Medulla oblongata (tissue), 1 donor: Measurements from ENCODE around the gene B3GLCT.
"Not testable (repeated sequence)": the region's sequence is repeated elsewhere in the genome, so short reads cannot be mapped to it uniquely, and the experiment has no call there.

Source experiments
- DNase-seq: peaks from one replicate; pipeline ENCODE4 v3.0.0-alpha.2; 2015; ENCODE audit errors: extremely low spot score

The B3GLCT gene

DNA sequence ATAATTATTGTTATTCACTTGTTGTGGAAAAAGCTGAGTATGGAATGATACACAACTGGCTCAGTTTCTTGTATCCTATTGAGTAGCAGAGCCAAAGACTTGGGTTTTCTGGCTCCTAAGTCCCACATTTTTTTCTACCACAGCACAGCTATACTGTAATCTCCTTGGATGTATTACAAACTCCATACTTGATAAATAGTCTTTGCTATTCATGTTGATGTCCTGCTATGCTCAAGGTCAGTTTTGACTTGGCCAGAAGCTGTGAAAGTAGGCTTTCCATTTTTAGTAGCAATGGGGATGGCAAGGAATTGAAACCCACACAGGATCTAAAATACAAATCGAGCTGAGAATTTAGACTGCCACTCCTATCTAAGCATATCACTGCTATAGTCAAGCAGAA, 79.1 kb downstream of the B3GLCT start:
- DNase-seq, result no peak

DNA sequence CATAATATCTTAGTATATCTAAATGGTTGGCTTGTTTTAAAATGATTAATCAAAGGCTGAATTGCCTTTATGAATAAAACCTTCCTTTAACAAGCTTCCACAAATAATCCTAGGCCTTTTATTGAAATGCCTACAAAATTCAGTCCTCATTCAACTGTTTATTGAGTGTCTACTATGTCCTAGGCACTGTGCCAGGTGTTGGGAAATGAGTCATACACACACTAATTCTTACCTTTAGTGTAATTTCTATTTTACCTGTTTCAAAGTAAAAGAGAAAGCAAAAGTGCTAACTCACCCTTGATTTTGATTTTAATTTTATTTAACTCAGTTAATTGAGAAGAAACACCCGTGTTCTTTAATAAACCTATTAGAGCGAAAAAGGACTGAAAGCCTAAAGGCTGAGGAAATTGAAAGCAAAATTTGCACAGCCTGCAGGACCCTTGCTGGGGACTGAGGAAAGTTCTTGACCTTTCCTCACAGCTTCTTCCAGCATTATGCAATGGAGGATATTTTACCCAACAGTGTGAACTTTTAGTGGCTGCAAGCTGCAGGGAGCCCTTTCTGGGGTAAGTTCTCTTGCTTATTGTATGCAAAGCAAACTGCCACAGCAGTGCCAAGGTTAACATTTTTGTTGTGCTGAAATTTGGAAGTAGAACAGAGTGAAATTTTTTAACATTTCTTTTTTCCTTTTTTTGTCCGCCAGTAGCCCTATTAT, 83.1 kb downstream of the B3GLCT start:
- no peak for DNase-seq

DNA sequence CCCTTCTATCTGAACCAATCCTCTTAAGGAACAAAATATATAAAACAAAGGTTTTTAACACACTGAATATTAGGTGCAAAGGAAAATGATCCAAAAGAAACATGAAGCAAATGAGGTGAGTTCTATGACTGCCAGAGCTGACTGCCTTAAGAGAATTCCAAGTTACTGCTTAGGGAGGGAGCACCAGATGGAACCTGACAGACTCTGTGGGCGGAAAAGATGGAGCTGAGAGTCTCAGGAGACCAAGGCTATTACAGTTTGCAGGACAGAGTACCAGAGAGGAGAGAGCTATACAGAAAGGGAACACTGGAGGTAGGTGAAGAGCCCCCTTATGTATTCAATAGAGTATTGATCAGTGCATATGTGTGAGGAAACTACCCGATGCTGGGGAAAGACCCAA, 87.2 kb downstream of the B3GLCT start:
- no peak for DNase-seq

DNA sequence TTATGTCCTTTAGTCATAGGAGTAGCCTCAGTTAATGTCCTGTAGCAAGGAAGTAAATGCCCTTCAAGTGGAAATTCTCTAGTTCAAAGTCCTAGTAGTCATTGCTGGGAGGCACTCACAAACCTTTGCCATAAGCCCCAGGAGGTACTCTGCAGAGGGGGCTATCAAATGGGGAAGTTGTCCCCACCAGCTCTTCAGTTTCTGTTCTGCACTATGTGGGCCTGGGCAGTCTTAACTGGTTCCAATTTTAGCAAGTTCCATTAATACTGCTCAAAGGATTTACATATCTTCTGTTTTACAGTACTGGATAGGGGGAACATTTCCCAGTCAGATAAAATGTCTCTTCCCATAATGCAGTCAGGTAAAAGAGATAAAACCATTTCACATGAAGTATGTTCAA, 101.3 kb downstream of the B3GLCT start:
- DNase-seq, result no peak

DNA sequence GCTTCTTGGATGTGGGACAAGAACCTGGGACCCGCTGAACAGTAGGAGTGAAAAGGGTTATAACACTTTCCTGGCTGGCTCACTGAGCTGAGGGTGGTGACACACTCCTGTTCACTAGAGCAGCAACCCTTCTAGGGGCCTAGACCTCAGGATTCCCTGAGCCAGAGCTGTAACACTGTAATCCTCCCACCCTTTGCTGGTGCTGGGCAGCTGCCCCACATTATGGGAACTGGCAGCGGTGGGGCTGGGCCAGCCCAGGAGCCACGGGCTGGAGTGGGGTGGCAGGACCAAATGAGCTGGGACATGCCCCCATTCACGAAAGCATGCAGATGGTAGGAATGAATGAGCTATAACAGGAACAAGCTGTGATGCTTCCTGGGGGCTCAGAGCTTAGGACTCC, 110.6 kb downstream of the B3GLCT start:
- DNase-seq, result no peak

DNA sequence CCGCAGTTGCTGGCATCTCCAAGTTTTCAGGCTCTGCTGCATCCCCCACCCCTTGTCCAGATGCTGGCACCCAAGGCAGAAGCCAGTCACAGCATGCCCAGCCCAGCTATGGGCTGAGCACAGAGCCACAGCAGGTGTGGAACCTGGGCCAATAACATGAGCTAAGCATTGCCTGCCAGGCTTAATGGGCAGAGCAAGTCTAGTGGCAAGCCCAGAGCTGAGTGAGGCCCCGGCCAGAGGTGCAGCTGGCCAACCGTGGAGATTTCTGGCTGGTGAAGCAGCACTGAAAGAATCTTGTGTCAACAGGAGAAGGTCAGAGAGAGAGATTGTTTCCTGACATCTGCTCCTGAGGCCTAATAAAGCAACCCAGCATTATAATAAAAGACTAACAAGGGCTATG, 111.0 kb downstream of the B3GLCT start:
- no peak for DNase-seq

DNA sequence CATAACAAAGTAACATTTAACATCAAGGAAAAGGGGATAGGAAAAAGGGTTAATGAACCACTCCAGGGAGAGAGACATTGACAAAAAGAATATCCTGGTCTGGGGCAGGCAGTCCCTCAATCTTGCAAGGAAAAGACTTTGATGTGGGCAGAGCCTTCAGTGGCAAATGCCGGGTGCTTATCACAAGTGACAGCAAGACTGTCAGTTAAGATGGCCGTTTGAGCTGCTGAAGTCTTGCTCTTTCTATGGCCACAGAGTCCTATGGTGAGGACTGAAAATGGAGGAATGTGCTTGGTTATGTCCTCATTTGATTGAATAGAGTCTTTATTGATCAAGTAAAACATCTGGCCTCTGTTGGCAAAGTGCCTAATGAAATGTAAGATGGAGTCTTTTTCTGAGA, 112.1 kb downstream of the B3GLCT start:
- DNase-seq, result no peak

DNA sequence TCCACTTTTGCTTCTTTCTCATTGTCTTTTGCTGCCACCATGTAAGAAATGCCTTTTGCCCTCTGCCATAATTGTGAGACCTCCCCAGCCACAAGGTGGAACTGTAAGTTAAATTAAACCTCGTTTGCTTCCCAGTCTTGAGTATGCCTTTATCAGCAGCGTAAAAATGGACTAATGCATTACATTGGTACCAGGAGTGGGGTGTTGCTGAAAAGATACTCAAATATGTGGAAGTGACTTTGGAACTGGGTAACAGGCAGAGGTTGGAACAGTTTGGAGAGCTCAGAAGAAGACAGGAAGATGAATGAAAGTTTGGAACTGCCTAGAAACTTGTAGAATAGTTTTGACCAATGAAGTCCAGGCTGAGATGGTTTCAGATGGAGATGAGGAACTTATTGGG, 115.2 kb downstream of the B3GLCT start:
- no peak for DNase-seq

DNA sequence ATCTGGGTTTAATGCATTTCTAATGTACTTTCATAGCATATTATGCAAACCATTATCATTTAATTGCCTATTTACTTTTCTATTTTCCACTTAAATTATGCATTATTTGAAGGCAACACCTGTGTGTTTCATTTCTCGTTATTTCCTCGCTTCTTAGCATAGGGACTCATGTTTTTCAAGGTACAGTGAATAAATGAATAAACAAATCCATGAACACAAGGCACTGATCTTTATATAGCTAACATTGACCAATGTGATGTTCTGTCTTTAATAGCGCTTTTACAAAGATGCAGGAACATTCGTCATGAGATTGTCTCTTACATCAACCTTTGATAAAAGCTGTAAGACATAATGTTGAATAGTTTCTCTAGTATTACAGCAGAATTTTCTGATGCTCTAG, 121.2 kb downstream of the B3GLCT start:
- no peak for DNase-seq

DNA sequence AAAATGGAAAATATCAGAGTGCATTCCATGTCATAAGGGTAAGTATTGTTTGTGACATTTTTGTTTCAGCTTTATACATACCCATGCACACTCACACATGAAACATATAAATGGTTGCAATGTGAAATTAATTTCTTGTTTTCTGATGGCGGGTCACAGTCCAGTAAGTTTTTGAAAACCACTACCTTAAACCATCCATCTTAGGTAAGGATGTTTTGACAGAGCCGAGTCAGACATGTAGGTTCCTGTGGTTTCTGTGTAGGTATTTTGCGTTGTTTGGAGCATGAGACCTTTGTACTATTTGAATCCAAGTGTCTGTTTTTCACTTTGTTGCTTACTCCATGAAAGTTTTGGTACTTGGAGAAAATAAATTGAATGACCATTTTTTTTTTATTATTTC, 121.7 kb downstream of the B3GLCT start:
- DNase-seq, result no peak

DNA sequence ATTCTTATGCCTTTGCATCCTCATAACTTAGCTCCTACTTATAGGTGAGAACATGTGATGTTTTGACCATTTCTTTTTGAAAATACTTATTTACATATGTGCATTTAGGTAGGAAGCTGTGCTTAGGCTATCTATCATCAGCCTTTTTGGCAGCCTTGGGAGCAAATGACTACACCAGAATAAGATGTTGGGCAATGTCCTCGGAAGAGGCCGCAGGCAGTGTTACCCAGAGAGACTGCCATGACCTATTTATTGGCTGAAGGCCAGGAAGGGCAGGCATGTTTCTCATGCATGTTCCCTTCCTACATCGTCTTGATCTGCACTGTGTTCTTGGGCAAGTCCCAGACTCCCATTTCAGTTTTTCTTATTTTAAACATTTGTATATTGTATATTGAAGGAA, 122.3 kb downstream of the B3GLCT start:
- DNase-seq, result no peak

DNA sequence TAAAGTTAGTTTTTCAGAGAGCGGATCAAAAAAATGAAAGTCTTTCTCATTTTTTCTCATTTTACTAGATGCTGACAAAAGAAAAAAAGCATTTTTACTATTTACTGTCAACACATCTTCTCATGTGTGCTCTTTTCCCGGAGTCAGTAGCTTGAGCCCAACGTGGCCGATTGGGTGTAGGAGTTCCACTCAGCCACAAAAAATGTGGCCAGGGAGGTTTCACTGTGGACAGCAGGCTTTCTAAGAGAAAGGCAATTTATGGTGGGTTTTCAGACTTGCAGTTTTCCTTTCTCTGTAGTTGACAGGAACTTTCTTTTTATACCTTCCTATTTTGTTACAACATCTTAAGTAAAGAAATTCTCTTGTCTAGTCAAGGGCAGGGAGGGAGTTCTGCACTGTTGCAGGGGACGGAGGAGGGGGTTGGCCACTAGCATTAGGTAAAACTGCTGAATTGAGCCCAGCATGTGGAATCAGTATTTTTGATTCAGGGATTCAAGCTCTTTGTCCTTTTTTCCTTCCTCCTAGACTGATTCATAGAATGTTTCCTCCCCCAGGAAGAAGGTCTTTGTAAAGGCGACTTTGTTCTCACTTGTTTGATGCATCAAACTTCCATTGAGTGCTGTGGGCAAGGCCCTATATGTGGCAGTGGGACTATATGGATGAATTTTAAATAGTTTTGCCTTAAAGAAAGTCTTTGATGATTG, 123.1 kb downstream of the B3GLCT start:
- no peak for DNase-seq

DNA sequence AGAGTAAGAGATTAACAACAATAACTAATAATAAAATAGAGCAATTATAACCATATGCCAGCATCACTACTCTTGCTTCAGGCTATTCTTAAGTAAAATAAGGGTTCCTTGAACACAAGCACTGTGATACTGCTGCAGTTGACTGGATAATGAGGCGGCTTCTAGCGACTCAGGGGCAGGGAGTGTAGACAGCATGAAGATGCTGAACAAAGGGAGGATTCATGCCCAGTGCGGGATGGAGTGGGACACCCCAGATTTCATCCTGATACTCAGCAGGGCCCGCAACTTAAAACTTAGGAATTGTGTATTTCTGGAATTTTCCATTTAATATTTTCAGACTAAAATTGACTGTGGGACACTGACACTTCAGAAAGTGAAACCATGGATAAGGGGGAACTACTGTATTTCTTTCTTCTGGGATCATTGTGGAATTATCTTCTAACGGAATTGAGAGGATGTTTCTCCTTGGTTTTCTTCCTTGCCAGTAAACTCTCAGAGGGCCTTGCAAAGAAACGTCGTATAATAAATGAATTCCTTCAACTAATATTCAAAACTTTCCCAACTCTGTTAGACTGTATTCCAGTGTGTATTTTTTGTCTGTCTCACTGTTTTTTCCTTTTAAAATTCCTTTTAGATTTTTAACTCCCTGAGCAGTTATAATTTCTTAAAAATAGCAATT, 127.5 kb downstream of the B3GLCT start:
- DNase-seq, result peak; percentile 4

DNA sequence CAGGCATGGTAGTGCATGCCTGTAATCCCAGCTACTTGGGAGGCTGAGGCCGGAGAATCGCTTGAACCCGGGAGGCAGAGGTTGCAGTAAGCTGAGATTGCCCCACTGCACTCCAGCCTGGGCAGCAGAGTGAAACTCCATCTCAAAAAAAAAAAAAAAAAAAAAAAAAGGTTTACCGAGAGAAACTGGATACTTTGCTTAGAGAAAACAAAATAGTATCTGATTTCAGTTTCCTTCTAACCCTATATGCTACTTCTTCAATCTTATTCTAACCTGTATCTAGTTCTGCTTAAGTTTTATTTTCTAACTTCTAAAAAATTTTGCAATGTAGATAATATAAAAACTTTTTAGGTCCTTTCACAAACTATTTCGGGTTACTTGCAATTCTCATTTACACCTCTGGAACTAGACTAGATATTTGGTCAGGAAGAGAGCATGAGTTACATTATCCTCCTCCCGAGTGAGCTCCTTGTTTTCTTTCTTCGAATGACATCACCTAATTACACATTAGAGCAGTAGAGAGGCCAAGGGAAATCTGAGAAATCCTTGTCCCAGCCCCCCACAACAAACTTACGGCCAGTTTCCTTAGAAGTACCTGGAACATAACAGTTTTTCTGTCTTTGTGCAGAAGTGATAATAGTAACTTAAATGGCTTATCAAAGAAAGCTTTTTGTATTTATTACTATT, 128.9 kb downstream of the B3GLCT start:
- DNase-seq, result peak; percentile 2

DNA sequence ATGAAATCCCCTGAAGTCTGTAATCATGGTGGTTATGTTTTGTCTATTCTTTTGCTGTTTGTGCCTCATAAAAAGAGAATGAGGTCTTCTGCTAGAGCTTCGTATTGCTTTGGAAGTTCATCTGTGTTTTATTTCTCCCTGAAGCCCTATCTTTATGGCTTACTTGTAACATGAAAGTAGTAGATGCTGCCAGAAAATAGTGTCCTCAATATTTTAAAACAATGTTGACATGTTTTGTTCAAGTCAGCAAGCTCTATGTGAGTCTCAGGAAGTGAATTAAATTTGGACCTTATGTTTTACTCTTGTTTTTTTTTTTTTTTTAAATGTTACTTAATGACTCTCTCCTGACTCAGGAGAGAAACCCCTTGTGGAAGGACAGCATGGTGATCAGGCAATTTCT, 130.5 kb downstream of the B3GLCT start:
- no peak for DNase-seq

DNA sequence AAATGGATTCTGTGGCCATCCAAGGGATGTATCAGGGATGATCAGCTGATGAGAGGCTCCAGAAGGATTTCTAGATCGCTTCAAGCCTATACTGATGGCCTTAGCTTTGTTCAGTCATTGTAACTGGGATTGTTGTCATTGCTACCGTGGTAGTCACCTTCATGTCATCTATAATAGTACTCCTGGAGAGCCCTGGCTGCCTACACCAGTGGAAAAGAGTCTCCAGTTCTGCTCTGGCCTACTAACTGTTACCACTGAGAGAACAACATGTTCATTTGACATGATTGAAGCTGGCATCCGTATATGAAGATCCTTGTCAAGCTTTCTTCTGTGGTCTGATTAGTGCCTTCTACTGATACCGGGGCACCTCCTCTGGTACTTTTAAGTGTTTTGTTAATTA, 131.3 kb downstream of the B3GLCT start:
- DNase-seq, result no peak

DNA sequence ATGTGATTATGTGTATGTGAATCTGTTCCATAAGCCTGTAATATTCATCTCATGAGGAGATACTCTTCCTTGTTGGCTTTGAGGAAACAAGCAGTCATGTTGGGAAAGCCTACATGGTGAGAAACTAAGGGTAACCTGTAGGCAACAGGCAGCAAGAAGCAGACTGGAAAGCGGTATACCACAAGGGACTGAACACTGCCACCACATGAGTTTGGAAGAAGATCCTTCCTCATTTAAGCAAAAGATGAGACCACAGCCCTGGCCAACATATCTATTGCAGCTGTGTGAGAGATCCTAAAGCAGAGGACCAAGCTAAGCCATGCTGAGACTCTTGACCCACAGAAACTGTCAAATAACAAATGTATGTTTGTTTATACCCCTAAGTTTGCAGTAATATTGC, 134.8 kb downstream of the B3GLCT start:
- DNase-seq, result no peak

DNA sequence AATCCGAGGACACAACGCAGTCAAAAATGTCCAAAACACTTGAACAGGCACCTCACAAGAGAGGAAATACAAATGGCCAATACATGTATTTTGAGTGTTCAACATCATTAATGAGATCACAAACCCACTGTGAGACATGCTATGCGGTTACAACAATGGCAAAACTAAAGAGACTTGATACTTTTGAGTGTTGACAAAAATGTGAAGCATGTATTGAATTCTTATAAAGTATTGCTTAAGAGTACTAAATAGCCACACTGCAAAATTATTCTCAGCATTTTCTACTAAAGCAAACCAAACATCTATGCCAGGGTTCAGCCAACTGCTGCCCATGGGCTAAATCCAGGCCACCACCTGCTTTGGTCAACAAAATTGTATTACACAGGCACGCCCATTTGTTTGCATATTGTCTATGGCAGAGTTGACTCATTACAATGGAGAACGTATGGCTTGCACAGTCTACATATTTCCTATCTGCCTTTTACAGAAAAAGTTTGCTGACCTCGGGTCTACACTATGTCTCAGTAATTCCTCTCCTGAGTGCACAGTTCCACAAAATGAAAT, 135.3 kb downstream of the B3GLCT start:
- DNase-seq, result no peak

DNA sequence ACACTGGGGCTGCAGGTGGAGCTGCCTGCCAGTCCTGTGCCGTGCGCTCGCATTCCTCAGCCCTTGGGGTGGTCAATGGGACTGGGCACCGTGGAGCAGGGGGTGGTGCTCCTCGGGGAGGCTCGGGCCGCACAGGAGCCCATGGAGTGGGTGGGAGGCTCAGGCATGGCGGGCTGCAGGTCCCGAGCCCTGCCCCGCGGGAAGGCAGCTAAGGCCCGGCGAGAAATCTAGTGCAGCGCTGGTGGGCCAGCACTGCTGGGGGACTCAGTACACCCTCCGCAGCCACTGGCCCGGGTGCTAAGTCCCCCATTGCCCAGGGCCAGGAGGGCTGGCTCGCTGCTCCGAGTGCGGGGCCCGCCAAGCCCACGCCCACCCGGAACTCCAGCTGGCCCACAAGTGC, 139.8 kb downstream of the B3GLCT start:
- not testable (repeated sequence) for DNase-seq

DNA sequence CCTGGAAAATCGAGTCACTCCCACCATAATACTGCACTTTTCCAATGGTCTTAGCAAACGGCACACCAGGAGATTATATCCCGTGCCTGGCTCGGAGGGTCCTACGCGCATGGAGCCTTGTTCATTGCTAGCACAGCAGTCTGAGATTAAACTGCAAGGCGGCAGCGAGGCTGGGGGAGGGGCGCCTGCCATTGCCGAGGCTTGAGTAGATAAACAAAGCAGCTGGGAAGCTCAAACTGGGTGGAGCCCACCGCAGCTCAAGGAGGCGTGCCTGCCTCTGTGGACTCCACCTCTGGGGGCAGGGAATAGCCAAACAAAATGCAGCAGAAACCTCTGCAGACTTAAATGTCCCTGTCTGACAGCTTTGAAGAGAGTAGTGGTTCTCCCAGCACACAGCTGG, 141.1 kb downstream of the B3GLCT start:
- DNase-seq, result not testable (repeated sequence)

DNA sequence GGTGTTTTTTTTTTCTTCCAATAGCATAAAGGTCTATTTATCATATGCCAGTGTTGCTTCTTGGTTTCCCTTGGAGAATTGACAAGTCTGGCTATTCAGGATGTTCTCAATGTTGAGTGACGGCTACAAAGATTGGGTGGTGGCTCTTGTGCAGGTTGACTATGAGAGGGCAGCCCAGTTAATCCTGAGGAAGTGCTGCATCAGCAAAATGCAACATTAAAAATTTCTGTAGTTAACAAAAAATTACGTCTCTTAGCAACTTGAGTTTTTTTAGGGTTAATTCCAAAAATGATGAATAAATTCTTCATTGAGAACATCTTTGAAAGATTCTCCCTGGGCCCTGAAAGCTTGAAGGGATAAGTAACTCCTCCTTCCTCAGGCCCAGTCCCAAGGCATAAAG, 147.1 kb downstream of the B3GLCT start:
- no peak for DNase-seq

DNA sequence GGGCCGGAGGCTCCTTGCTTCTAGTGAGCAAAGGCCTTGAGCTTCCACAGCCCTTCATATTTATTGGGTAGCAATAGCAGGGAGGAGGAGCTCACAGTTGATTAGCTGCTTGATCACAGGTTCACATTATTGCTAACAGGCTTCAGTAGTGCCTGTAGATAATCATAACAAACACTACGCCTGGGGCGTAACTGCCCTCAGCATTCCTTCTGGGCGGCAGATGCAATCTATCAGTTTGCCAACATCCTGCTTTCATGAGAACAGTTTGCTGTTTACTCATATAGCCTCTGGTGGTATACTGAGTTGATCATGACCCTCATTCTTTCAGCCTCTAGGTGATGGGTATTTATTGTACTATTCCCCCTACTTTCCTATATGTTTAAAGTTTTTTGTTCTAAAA, 149.4 kb downstream of the B3GLCT start:
- DNase-seq, result no peak
